Adrenal gland (tissue), 5 donors: ENCODE measurements around the gene TMEM258.

Source experiments
- CTCF ChIP-seq, 6 experiments: fragments of 450-650 bp in 4 of 6; fragments of 200-600 bp in 2 of 6; sonication (generic) in 1 of 6; IDR thresholded peaks; 1 replicate in 5 of 6; 2 replicates in 1 of 6; pipeline versions ENCODE4 v1.5.1 to v1.8.0; 2016 to 2021; ENCODE audit warnings: antibody characterized with exemption in 6 of 6, mild to moderate bottlenecking in 2 of 6, moderate library complexity in 1 of 6
- POLR2A ChIP-seq, 2 donors: fragments of 450-650 bp; IDR thresholded peaks; one replicate each; pipeline ENCODE4 v1.6.1; 2017; ENCODE audit warnings: antibody characterized with exemption in 2 of 2, mild to moderate bottlenecking in 2 of 2, moderate library complexity in 1 of 2
- donor health status: DM: no; HTN: no; CAD: no.

- TF ChIP-seq CTCF (IDR thresholded peaks at IDR 0.05) (no peak), POLR2A (IDR thresholded peaks at IDR 0.05) (no peak)
Measured at GRCh38 chr11:61829806-61830205, 37.4 kb upstream of the TMEM258 start.
